Measurements from ENCODE around the gene ARAF.

ARAF gene

DNA sequence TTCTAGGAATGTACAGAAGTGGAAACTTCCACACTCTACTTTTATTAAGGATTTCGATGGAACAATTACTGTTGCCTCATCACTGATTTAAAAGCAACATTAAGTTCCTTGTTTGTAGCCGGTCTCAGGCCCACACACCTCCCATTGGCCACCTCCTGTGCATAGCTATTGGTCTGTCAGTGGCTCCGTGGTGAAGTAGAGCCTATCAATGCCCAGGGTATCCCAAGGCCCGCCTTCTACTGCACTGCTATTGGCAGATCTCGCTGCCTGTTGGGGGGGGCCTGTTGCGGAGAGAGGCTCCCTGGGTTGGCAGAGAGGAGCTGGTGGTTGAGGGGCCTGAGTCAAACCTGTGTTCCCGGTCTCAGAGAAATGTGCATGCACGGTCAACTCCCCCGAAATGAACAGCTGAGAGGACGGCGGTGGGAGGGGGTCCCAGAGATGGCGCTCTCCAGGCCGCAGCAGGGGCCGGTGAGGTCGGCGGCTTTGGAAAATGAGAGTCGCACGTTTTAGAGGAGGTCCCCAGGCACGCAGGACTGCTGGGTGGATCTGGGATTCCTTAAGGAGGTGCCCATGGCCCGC lies 4.9 kb upstream of the ARAF start:
- no peak overlapping the region for H3K4me3 ChIP-seq (ENCODE audit: low read depth, low read length)
- TF ChIP-seq, protein P1, sequence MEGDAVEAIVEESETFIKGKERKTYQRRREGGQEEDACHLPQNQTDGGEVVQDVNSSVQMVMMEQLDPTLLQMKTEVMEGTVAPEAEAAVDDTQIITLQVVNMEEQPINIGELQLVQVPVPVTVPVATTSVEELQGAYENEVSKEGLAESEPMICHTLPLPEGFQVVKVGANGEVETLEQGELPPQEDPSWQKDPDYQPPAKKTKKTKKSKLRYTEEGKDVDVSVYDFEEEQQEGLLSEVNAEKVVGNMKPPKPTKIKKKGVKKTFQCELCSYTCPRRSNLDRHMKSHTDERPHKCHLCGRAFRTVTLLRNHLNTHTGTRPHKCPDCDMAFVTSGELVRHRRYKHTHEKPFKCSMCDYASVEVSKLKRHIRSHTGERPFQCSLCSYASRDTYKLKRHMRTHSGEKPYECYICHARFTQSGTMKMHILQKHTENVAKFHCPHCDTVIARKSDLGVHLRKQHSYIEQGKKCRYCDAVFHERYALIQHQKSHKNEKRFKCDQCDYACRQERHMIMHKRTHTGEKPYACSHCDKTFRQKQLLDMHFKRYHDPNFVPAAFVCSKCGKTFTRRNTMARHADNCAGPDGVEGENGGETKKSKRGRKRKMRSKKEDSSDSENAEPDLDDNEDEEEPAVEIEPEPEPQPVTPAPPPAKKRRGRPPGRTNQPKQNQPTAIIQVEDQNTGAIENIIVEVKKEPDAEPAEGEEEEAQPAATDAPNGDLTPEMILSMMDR (IDR thresholded peaks at IDR 0.05; ENCODE audit: insufficient read depth, low read depth, low read length, missing control alignments), result no peak
- peak; percentile 29 for DNase-seq (ENCODE audit: low read depth)

DNA sequence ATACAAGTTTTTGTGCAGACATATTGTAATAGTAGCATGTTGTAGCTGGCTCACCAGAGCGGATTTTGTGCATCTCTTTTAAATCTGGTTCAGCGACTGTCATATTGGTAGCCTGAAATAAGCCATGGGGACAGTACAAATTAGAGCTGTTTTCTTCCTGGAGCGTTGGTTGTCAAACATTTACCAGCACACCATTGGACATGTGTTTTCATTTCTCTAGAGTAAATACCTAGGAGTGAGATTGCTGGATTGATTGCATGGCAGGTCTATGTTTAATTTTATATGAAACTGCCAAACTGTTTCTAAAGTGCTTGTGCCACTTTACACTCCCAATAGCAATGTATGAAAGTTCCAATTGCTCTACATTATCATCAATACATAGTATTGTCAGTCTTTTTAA lies 2.6 kb upstream of the ARAF start:
- TF ChIP-seq, protein P1 (IDR thresholded peaks at IDR 0.05; ENCODE audit: insufficient read depth, low read depth, low read length, missing control alignments), result no peak
- DNase-seq (ENCODE audit: low read depth), result no peak
- H3K4me3 ChIP-seq (ENCODE audit: low read depth, low read length), result no peak overlapping the region

DNA sequence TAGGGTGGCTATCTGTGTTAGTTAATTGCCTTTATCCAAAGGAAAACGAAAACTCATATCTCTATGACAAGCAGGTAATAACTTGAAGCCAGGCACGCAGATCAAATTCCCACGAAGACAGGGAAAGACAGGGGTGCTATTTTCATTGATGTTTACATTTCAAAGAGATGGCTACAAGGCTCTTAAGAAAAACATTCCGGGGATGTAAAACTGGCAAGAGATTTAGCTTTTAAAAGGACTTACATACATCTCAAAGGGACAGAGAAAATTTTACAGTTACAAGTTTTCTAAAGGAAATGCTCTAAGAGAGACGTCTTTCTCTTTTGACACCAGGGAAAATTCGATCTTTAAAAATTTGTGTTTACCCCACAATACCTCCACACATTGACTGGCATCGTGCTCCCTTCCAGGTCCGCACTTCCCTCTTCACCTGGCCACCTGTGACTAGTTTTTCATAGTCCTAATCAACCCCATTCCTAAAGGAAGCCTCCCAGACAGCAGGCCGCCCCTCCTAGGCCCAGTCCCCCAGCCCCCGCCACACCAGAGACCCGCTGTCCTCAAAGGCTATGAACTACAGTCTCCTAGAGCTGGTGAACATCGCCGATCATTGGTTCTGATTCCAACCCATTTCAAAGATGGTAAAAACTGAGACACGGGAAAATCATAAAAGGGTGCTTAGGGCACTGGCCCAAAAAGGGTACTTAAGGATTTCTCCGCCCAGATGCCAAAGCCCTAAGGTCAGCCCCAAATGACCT lies 649 bp upstream of the ARAF start:
- no peak for DNase-seq (ENCODE audit: low read depth)
- peak overlapping the region; percentile 55 for H3K4me3 ChIP-seq (ENCODE audit: low read depth, low read length)
- TF ChIP-seq, protein P1 (IDR thresholded peaks at IDR 0.05; ENCODE audit: insufficient read depth, low read depth, low read length, missing control alignments), result no peak

DNA sequence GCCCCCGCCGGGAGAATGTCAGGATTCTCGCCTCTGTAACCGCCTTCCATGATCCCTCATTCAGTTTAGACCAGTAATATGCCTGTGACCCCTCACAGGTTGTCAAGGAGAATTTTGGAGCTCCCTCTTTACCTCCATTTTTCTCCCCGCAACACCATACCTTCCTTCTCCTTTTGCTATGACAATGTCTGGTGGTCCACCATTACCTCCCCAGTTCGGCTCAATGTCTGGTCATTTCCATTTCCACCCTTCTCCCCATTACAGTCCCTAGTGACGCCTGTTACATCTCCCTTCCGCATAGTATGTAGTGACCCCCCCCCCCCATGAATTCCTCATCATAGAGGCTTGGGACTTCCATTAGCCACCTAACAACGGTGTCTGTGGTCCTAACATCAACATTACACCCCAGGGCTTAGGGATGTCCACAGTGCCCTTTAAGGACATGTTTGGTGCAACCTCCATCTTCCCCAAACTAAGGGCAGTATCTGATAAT lies 700 bp downstream of the ARAF start:
- peak overlapping the region; percentile 90 for H3K4me3 ChIP-seq (ENCODE audit: low read depth, low read length)
- TF ChIP-seq, protein P1 (IDR thresholded peaks at IDR 0.05; ENCODE audit: insufficient read depth, low read depth, low read length, missing control alignments), result no peak
- no peak for DNase-seq (ENCODE audit: low read depth)

DNA sequence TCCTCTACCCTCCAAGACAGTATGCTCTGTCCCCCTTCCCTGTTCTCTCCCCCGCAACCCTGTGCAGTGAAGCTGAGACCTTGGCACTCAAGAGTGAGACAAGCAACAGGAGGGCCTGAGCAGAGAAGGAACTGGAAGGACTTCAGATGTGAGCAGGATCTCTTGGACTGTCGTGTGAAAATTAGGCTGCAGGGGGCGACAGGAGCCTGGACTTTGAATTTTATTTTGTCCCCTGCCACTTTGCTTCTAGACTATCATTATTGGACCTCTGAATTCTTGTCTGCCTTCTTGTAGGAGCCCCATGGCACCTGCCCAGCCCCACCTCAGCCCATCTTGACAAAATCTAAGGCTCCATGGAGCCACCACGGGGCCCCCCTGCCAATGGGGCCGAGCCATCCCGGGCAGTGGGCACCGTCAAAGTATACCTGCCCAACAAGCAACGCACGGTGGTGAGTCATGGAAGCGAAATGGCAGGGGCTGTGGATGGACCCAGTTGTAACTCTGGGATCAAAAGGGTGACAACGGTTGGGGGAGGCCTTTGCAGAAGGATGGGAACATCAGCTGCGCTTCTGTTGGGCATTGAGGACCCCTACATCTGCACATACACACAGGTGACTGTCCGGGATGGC lies 1.7 kb downstream of the ARAF start:
- no peak overlapping the region; the same call in 1 of the 2 replicates for H3K4me3 ChIP-seq (ENCODE audit: low read depth, low read length)
- DNase-seq (ENCODE audit: low read depth), result peak; percentile 56
- TF ChIP-seq, protein P1 (IDR thresholded peaks at IDR 0.05; ENCODE audit: insufficient read depth, low read depth, low read length, missing control alignments), result peak; percentile 41

DNA sequence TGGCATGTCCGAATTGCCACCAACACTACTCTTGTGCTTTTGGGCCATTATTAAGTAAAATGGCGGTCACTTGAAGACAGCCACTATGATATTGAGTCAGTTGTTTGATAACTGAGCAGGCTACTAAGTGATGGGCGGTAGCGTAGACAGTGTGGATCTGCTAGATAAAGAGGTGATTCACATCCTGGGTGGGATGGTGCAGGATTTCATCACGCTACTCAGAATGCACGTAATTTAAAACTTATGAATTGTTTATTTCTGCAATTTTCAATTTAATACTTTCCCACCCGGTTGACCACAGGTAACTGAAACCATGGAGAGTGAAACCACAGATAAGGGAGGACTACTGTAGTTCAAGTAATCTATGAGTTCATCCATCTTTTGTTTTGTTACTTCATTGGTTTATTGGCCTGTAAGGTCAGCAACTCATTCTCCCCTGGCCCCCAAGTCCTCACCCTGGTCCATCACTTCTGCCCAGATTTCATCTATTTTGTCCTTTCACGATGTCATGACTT lies 2.9 kb downstream of the ARAF start:
- DNase-seq (ENCODE audit: low read depth), result no peak
- no peak overlapping the region for H3K4me3 ChIP-seq (ENCODE audit: low read depth, low read length)
- TF ChIP-seq, protein P1 (IDR thresholded peaks at IDR 0.05; ENCODE audit: insufficient read depth, low read depth, low read length, missing control alignments), result no peak
